ENCODE results near the gene HPF1. TPM values are rescaled to one million over a fixed set of nuclear protein-coding genes. Genes with fewer than 3 reads are reported as not detected.
A peak's percentile ranks its signal among the peaks of the same experiment; 100 is the strongest.
"Not testable (repeated sequence)": the region's sequence is repeated elsewhere in the genome, so short reads cannot be mapped to it uniquely, and the experiment has no call there.

The HPF1 gene
- 10 to 100 TPM; 11.1 to 23.8 (median 14.1) TPM for total RNA-seq
- long read RNA-seq, donor 1, transcript HPF1-201 (8 exons, 1,230 nt): major isoform, 34 of 41 reads
- long read RNA-seq, donor 1, partial matches to known transcripts: 3 of 41 reads
- long read RNA-seq, donor 1, other reads (novel, unspliced or antisense): 3 of 41 reads
- long read RNA-seq, donor 2, transcript HPF1-201 (8 exons, 1,230 nt): major isoform, 9 of 22 reads
- long read RNA-seq, donor 2, partial matches to known transcripts: 11 of 22 reads
- long read RNA-seq, donor 2, other reads (novel, unspliced or antisense): 1 of 22 reads

DNA sequence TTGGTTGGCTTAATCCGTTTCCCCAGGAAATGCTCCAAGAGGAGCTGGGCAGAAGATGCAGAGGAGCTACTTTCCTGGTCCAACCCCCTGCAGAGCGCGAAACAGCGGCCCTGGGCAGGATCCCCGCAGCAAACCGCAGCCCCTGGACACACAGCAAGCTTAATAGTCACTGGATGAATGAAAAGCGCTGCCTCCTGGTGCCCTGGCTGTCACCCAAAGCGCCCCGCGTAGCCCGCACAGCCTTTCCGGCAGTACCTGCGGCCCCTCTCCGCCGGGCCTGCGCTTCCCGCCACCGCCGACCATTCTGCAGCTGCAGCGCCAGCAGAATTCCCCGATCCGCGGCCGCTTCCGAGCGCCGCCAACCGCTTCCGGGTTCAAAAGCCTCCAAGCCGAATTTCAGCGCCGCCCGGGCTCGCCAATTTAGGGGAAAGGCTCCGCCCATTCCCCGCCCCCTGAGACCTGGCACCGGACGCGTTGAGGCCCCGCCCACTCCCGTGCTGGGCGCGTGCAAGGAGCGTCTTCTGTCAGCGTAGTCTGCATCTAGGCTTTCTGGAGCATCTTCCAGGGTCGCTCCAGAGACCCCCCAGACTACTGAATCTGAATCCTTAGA lies at the start of gene HPF1:
Gene HPF1, minus strand, starts transcription at position 370 of the 610 bp plus-strand sequence. Its CDS starts 67 bp downstream, at position 303.
- ATAC-seq (peak; percentile 100), DNase-seq (peak; percentile 96 to 98 (median 98))
- Histone ChIP-seq H3K4me3 (peak within 1 kb of the TSS; percentile 60), H3K36me3 (ENCODE audit: low read depth) (no peaks in the 10 kb centered on the region), H3K9me3 (no peaks in the 10 kb centered on the region), H3K4me1 (ENCODE audit: low read depth) (peaks cover 12% of the 10 kb centered on the region)
- TF ChIP-seq, protein P1, sequence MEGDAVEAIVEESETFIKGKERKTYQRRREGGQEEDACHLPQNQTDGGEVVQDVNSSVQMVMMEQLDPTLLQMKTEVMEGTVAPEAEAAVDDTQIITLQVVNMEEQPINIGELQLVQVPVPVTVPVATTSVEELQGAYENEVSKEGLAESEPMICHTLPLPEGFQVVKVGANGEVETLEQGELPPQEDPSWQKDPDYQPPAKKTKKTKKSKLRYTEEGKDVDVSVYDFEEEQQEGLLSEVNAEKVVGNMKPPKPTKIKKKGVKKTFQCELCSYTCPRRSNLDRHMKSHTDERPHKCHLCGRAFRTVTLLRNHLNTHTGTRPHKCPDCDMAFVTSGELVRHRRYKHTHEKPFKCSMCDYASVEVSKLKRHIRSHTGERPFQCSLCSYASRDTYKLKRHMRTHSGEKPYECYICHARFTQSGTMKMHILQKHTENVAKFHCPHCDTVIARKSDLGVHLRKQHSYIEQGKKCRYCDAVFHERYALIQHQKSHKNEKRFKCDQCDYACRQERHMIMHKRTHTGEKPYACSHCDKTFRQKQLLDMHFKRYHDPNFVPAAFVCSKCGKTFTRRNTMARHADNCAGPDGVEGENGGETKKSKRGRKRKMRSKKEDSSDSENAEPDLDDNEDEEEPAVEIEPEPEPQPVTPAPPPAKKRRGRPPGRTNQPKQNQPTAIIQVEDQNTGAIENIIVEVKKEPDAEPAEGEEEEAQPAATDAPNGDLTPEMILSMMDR (IDR thresholded peaks at IDR 0.05): no peak
- intact Hi-C loops (cut with DNase I, micrococcal nuclease): no loop called here

DNA sequence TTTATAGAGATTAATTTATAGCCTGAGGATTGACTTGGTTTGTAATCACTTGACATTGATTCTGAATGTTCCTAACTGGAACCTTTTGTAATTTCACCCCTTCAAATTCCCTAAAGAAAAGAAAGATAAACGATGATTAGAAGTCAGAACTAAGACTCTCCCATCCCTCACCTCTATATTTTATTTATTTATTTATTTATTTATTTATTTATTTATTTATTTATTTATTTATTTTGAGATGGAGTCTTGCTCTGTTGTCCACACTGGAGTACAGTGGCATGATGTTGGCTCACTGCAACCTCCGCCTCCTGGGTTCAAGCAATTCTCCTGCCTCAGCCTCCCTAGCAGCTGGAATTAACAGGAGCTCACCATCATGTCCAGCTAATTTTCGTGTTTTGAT lies 49.0 kb upstream of the HPF1 start:
- ATAC-seq; H3K36me3 ChIP-seq (ENCODE audit: low read depth); DNase-seq; intact Hi-C loops (cut with DNase I, micrococcal nuclease); H3K4me3 ChIP-seq; H3K4me1 ChIP-seq (ENCODE audit: low read depth); H3K9me3 ChIP-seq: not testable (repeated sequence)

DNA sequence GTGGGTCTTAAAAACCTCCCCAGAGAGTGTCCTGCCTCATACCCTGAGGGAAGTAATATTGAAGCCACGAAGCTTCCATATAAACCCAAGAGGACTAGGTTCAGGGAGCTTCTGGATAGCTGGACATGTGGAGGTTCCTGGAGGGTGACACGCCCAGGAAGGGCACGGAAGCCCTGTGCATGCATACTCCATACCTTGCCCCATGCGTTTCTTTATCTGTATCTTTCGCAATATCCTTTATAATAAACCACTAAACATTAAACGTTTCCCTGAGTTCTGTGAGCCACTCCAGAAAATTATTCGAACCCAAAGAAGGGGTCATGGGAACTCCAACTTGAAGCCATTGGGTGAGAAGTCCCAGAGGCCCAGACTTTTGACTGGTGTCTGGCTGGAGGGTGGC lies 45.7 kb upstream of the HPF1 start:
- peak in 1 of 3 donors; percentile 22 for DNase-seq
- TF ChIP-seq, protein P1 (IDR thresholded peaks at IDR 0.05): no peak
- intact Hi-C loops (cut with DNase I, micrococcal nuclease): no loop called here
- Histone ChIP-seq H3K4me3 (no peak overlapping the region), H3K36me3 (ENCODE audit: low read depth) (no peaks in the 10 kb centered on the region), H3K4me1 (ENCODE audit: low read depth) (no peaks in the 10 kb centered on the region), H3K9me3 (no peaks in the 10 kb centered on the region)
- peak; percentile 74 for ATAC-seq

DNA sequence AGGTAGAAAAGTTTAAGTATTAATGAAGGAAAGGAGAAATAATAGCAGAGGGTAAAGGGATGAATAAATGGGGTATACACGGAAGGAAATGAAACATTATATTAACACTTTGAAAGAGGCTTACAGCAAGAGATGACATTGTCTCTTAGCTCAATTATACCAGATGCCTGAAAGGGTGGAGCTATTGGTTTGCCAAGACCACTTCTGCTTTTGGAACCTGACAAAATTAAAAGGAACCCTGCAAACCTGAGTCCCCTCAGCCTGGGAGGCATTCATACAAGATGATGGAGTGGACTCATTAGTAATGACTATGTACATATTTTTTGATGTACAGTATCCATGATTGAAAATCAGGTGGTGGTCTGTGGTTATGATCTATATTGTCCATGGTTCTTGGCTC lies 45.1 kb upstream of the HPF1 start:
- ATAC-seq (no peak), DNase-seq (no peak)
- TF ChIP-seq, protein P1 (IDR thresholded peaks at IDR 0.05): no peak
- H3K9me3 ChIP-seq: no peaks in the 10 kb centered on the region
- H3K4me3 ChIP-seq: no peak overlapping the region
- H3K4me1 ChIP-seq (ENCODE audit: low read depth): no peaks in the 10 kb centered on the region
- H3K36me3 ChIP-seq (ENCODE audit: low read depth): no peaks in the 10 kb centered on the region
- intact Hi-C loops (cut with DNase I, micrococcal nuclease): no loop called here

DNA sequence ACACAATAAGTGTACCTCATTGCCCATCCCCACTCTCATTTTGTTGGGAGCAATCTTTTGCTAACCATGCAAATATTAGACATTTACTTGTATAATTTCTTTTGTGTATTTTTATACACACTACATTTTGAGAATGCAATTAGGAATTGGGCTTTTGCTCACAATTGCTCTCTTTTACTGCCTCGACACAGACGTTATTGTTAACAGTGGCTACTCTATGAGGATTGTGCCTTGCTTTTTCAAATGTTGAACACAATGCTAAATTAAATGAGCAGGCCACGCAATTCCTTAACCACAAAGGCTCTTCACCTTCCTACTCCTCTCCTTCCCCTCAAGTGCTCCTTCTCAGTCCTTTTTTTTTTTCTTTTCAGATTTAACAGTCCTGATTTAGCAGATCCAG lies 42.8 kb upstream of the HPF1 start:
- Histone ChIP-seq H3K9me3 (no peaks in the 10 kb centered on the region), H3K4me3 (no peak overlapping the region), H3K36me3 (ENCODE audit: low read depth) (no peaks in the 10 kb centered on the region), H3K4me1 (ENCODE audit: low read depth) (no peaks in the 10 kb centered on the region)
- intact Hi-C loops (cut with DNase I, micrococcal nuclease): no loop called here
- DNase-seq: no peak
- no peak for ATAC-seq
- TF ChIP-seq, protein P1 (IDR thresholded peaks at IDR 0.05): no peak

DNA sequence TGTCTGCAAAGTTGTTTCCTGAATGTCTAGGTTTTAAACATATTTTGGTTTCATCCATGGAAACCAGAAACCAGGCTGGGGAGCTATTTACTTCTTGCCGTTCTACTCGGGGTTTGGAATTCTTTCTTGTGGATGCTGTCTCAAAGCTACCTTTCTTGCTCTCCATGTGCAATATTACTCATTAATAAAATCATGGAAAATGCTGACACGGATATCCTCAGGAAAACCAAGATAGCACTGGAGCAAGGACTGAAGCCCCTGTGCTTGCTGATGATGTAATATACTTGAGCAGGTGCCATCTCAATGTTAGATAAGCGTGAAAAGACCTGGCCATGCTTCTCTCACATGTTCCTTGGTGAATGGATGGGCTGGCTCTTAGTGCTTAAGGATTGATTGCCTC lies 41.5 kb upstream of the HPF1 start:
- TF ChIP-seq, protein P1 (IDR thresholded peaks at IDR 0.05): no peak
- DNase-seq (no peak), ATAC-seq (no peak)
- Histone ChIP-seq H3K4me3 (no peak overlapping the region), H3K9me3 (no peaks in the 10 kb centered on the region), H3K36me3 (ENCODE audit: low read depth) (no peaks in the 10 kb centered on the region), H3K4me1 (ENCODE audit: low read depth) (no peaks in the 10 kb centered on the region)
- intact Hi-C loops (cut with DNase I, micrococcal nuclease): no loop called here
